Left cardiac atrium (tissue), 4 donors: ENCODE measurements around the gene TDRD7. TPM values are rescaled to one million over a fixed set of nuclear protein-coding genes. Genes with fewer than 3 reads are reported as not detected.
"Not testable (repeated sequence)": the region's sequence is repeated elsewhere in the genome, so short reads cannot be mapped to it uniquely, and the experiment has no call there.

ENCODE experiments used
- ATAC-seq, 2 donors: fragments of 200-7000 bp; cut with Tn5 transposase; one replicate each; pipeline ENCODE4 v1.9.1; 2020; ENCODE audit warnings: mild to moderate bottlenecking in 2 of 2, moderate library complexity in 2 of 2
- DNase-seq: peaks from one replicate; pipeline ENCODE4 v3.0.0-alpha.2; 2020
- intact Hi-C, 2 donors: fragments of 100-400 bp; cut with DNase I; formaldehyde crosslinking; loops; one replicate each; pipeline versions ENCODE4 v1.14.1 to v1.15.1; 2022 to 2023
- total RNA-seq, 2 donors: library from RNA; stranded (reverse); fragmentation: NEBNext Ultra II Directional; extraction: Animal tissue kit (Norgen Biotek cat#: 25700); gene quantifications; one replicate each; pipeline ENCODE4 v1.2.1, GENCODE V29; 2021
- donor health status: DM: no; HTN: yes; CAD: no.
- donor health status: DM: no; HTN: yes; CAD: no; lungs with severe emphysema.
- donor health status: DM: yes; HTN: yes; CAD: no.
- donor health status: Dilated cardiomyopathy.

TDRD7 gene
- total RNA-seq, 2 donors from 2014 or later, result 8.6 to 10.0 TPM

- DNase-seq, result no peak
- intact Hi-C loops, result loop anchor here (5.0 kb wide), 2 partner anchors 49 to 204 kb away; no protein-coding TSS in a partner anchor
- no peak for ATAC-seq
Observed at GRCh38 chr9:97413462-97413861, 1.6 kb downstream of the TDRD7 start.

- DNase-seq, result no peak
- intact Hi-C loops, result no loop called here
- no peak for ATAC-seq
Observed at GRCh38 chr9:97415146-97415545, 3.2 kb downstream of the TDRD7 start.

GRCh38 chr9:97418880-97419279 lies 7.0 kb downstream of the TDRD7 start:
- DNase-seq (no peak), ATAC-seq (no peak)
- intact Hi-C loops, result no loop called here

- intact Hi-C loops, result no loop called here
- no peak for DNase-seq
- ATAC-seq, result peak in 1 of 2 donors; percentile 35
Observed at GRCh38 chr9:97419309-97419867, 7.5 kb downstream of the TDRD7 start.

- intact Hi-C loops, result no loop called here
- no peak for DNase-seq
- ATAC-seq, result no peak
Observed at GRCh38 chr9:97425336-97425972, 13.6 kb downstream of the TDRD7 start.

- intact Hi-C loops, result no loop called here
- ATAC-seq (no peak), DNase-seq (no peak)
Observed at GRCh38 chr9:97425973-97426336, 14.1 kb downstream of the TDRD7 start.

- ATAC-seq (no peak), DNase-seq (no peak)
- intact Hi-C loops, result no loop called here
Observed at GRCh38 chr9:97427885-97428284, 16.0 kb downstream of the TDRD7 start.

- ATAC-seq (no peak), DNase-seq (no peak)
- intact Hi-C loops, result no loop called here
Observed at GRCh38 chr9:97430316-97431043, 18.6 kb downstream of the TDRD7 start.

- ATAC-seq, result no peak
- intact Hi-C loops, result no loop called here
- no peak for DNase-seq
Observed at GRCh38 chr9:97431044-97431441, 19.1 kb downstream of the TDRD7 start.

GRCh38 chr9:97431549-97432143 lies 19.8 kb downstream of the TDRD7 start:
- intact Hi-C loops, result no loop called here
- no peak for ATAC-seq

GRCh38 chr9:97437051-97437600 lies 25.2 kb downstream of the TDRD7 start:
- DNase-seq (no peak), ATAC-seq (no peak)
- intact Hi-C loops, result no loop called here

More at GRCh38 chr9:97431549-97432143, 19.8 kb downstream of the TDRD7 start:
- DNase-seq, result no peak

GRCh38 chr9:97438257-97438656 lies 26.4 kb downstream of the TDRD7 start:
- intact Hi-C loops, result no loop called here
- ATAC-seq, result no peak
- DNase-seq, result no peak

GRCh38 chr9:97438666-97439065 lies 26.8 kb downstream of the TDRD7 start:
- DNase-seq (no peak), ATAC-seq (no peak)
- intact Hi-C loops, result no loop called here

GRCh38 chr9:97440160-97440559 lies 28.3 kb downstream of the TDRD7 start:
- ATAC-seq (no peak), DNase-seq (no peak)
- intact Hi-C loops, result no loop called here

GRCh38 chr9:97441729-97442128 lies 29.8 kb downstream of the TDRD7 start:
- no peak for DNase-seq
- ATAC-seq, result no peak
- intact Hi-C loops, result no loop called here

- ATAC-seq, result no peak
- intact Hi-C loops, result no loop called here
- DNase-seq, result no peak
Observed at GRCh38 chr9:97445119-97445701, 33.3 kb downstream of the TDRD7 start.

- DNase-seq (no peak), ATAC-seq (no peak)
- intact Hi-C loops, result no loop called here
Observed at GRCh38 chr9:97447001-97447400, 35.1 kb downstream of the TDRD7 start.

GRCh38 chr9:97453573-97453972 lies 41.7 kb downstream of the TDRD7 start:
- DNase-seq, intact Hi-C loops, ATAC-seq: not testable (repeated sequence)

- DNase-seq, intact Hi-C loops, ATAC-seq: not testable (repeated sequence)
Observed at GRCh38 chr9:97456841-97457240, 44.9 kb downstream of the TDRD7 start.

GRCh38 chr9:97459326-97459725 lies 47.4 kb downstream of the TDRD7 start:
- intact Hi-C loops, result no loop called here
- ATAC-seq, result no peak

More at GRCh38 chr9:97459326-97459725, 47.4 kb downstream of the TDRD7 start:
- no peak for DNase-seq
